DOHH2 (cell line): Measurements from ENCODE around the gene DIP2C.

Experiments used
- H3F3A ChIP-seq: fragments of 200-600 bp; sonication (generic), shearing (Covaris generic); 2 replicates; pipeline ENCODE4 v1.6.0; 2016; ENCODE audit warnings: antibody characterized with exemption, mild to moderate bottlenecking; ENCODE audit not compliant: control insufficient read depth, insufficient read depth
- H3K27ac ChIP-seq: fragments of 200-600 bp; sonication (generic); 2 replicates; pipeline ENCODE4 v1.5.1; 2014; ENCODE audit warnings: low read depth, mild to moderate bottlenecking, low read length, moderate library complexity
- H3K27me3 ChIP-seq: fragments of 200-600 bp; sonication (generic); 2 replicates; pipeline ENCODE4 v1.6.1; 2014; ENCODE audit warnings: mild to moderate bottlenecking, low read length, mixed read lengths; ENCODE audit not compliant: control insufficient read depth
- H3K36me3 ChIP-seq: fragments of 200-600 bp; sonication (generic); 2 replicates; pipeline ENCODE4 v1.6.1; 2014; ENCODE audit warnings: mild to moderate bottlenecking, low read length, moderate library complexity, mixed read lengths; ENCODE audit not compliant: control insufficient read depth
- H3K4me1 ChIP-seq: fragments of 200-600 bp; sonication (generic); 2 replicates; pipeline ENCODE4 v1.6.1; 2014; ENCODE audit warnings: mild to moderate bottlenecking, low read length, mixed read lengths; ENCODE audit not compliant: control insufficient read depth
- H3K4me2 ChIP-seq: fragments of 200-600 bp; sonication (generic); 2 replicates; pipeline ENCODE4 v1.6.0; 2014; ENCODE audit warnings: mild to moderate bottlenecking, low read length, moderate library complexity
- H3K4me3 ChIP-seq: fragments of 200-600 bp; sonication (generic); 2 replicates; pipeline ENCODE4 v1.5.1; 2014; ENCODE audit warnings: mild to moderate bottlenecking, low read length, mixed read lengths
- H3K79me2 ChIP-seq: fragments of 200-600 bp; sonication (generic); 2 replicates; pipeline ENCODE4 v1.6.1; 2014; ENCODE audit warnings: mild to moderate bottlenecking, low read length, mixed read lengths; ENCODE audit not compliant: control insufficient read depth
- H3K9me2 ChIP-seq: fragments of 200-600 bp; sonication (generic); replicated peaks from 2 replicates; pipeline ENCODE4 v1.6.1; 2014; ENCODE audit warnings: mild to moderate bottlenecking, low read length, mixed read lengths; ENCODE audit not compliant: control insufficient read depth
- H3K9me3 ChIP-seq: fragments of 200-600 bp; sonication (generic); 2 replicates; pipeline ENCODE4 v1.6.1; 2014; ENCODE audit warnings: antibody characterized with exemption, low read length, mixed read lengths; ENCODE audit not compliant: control insufficient read depth, insufficient read depth
- H4K20me1 ChIP-seq: fragments of 200-600 bp; sonication (generic); 2 replicates; pipeline ENCODE4 v1.6.0; 2014; ENCODE audit warnings: low read depth, mild to moderate bottlenecking, antibody characterized with exemption, low read length, moderate library complexity; ENCODE audit not compliant: control insufficient read depth, insufficient read depth
- CTCF ChIP-seq: fragments of 200-600 bp; sonication (generic); IDR thresholded peaks from one replicate; pipeline ENCODE4 v1.5.1; 2014; ENCODE audit warnings: antibody characterized with exemption, mild to moderate bottlenecking, low read depth, low read length; ENCODE audit not compliant: poor library complexity, severe bottlenecking
- EZH2phosphoT487 ChIP-seq: fragments of 200-600 bp; sonication (generic); IDR thresholded peaks from 2 replicates; pipeline ENCODE4 v1.6.1; 2017; ENCODE audit warnings: borderline replicate concordance, mild to moderate bottlenecking, antibody characterized with exemption, low read length, moderate library complexity, mixed read lengths

DIP2C gene

GRCh38 chr10:627032-627992 lies 62.2 kb downstream of the DIP2C start:
- peaks cover 4% of the 10 kb centered on the region for H3K4me1 ChIP-seq
- H3K27me3 ChIP-seq, result no peaks in the 10 kb centered on the region
- no peaks in the 10 kb centered on the region for H3F3A ChIP-seq
- H3K9me3 ChIP-seq, result no peaks in the 10 kb centered on the region
- no peaks in the 10 kb centered on the region for H3K79me2 ChIP-seq
- H3K27ac ChIP-seq, result no peak overlapping the region
- H3K36me3 ChIP-seq, result no peaks in the 10 kb centered on the region
- H4K20me1 ChIP-seq, result no peaks in the 10 kb centered on the region
- TF ChIP-seq EZH2phosphoT487, result no peak
- TF ChIP-seq CTCF, result no peak
- no peak overlapping the region for H3K4me2 ChIP-seq
- no peaks in the 10 kb centered on the region for H3K9me2 ChIP-seq
- no peak overlapping the region for H3K4me3 ChIP-seq

DNA sequence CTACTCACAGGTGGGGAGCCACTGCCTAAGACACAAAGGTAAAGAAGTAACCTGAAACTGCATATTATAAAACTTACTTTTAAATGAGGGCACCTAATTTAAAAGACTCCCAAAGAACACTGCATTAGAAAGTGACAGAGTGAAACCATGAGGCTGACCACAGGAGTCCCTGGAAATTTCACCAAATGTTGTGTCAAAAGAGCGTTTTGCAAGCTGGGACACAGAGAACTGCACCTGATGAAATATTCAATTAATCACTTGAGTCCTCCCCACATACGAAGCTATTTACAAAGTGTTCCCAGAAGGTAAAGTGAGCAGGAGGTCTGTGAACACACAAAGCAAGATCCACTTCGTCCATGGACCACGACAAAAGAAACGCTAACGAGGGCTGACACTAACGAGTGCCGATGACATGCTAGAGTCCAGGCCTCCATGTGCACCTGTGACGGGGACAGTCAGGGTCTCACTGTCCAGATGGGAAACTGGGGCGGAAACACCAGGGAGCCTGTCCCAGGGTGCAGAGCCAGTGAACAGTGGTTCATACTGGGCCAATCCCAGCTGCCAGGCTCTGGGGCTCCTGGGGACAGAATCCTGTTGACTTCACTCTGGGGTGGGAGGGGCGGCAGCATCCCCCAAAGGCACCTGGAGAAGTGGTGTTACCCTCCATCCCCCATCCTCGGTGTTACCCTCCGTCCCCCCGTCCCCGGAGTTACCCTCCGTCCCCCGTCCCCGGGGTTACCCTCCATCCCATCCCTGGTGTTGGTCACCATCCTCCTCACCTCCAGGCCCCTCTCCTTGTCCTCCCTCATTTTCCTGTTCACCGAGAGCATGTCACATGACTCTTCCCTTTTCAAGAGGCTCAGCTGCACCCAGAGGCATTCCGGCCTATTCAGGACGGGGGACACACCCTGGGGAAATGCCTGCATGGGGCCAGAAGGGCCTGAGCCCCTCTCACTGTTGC lies 63.4 kb downstream of the DIP2C start:
- H4K20me1 ChIP-seq, result no peaks in the 10 kb centered on the region
- TF ChIP-seq EZH2phosphoT487 (no peak), CTCF (no peak)
- no peaks in the 10 kb centered on the region for H3F3A ChIP-seq
- no peak overlapping the region for H3K27ac ChIP-seq
- no peaks in the 10 kb centered on the region for H3K27me3 ChIP-seq
- H3K9me2 ChIP-seq, result no peaks in the 10 kb centered on the region
- H3K79me2 ChIP-seq, result no peaks in the 10 kb centered on the region
- no peaks in the 10 kb centered on the region for H3K9me3 ChIP-seq
- H3K36me3 ChIP-seq, result no peaks in the 10 kb centered on the region
- H3K4me2 ChIP-seq, result no peak overlapping the region
- H3K4me3 ChIP-seq, result no peak overlapping the region
- H3K4me1 ChIP-seq, result peaks cover 14% of the 10 kb centered on the region

DNA sequence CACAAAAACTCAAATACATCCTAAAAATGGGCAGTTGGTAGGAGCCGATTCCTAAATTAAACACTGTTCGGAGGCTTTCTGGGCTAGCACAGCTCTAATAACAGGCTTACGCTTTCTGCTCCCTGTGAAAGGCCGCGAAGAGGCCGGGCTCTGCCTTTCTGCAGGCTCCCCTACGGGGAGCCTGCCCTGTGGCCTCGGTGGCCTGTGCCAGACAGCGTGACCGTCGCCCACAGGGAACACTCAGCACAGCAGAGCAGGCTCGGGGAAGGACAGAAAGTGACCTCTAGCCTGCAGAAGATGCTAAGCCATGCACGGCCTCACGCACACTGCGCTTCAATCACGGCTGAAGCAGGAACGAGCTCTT lies 64.2 kb downstream of the DIP2C start:
- no peak overlapping the region for H3K27ac ChIP-seq
- H3K36me3 ChIP-seq, result no peaks in the 10 kb centered on the region
- no peak overlapping the region for H3K4me3 ChIP-seq
- no peaks in the 10 kb centered on the region for H3K27me3 ChIP-seq
- H3K4me2 ChIP-seq, result no peak overlapping the region
- H3K79me2 ChIP-seq, result no peaks in the 10 kb centered on the region
- H3K4me1 ChIP-seq, result peaks cover 22% of the 10 kb centered on the region
- H3F3A ChIP-seq, result peaks cover 5% of the 10 kb centered on the region
- H3K9me2 ChIP-seq, result no peaks in the 10 kb centered on the region
- TF ChIP-seq CTCF (no peak), EZH2phosphoT487 (no peak)
- H4K20me1 ChIP-seq, result no peaks in the 10 kb centered on the region
- H3K9me3 ChIP-seq, result no peaks in the 10 kb centered on the region
